Endothelial cell of umbilical vein (primary cell): Measurements from ENCODE around the gene SEMA6A. TPM values are rescaled to one million over a fixed set of nuclear protein-coding genes. Genes with fewer than 3 reads are reported as not detected.

Experiments
- BruUV-seq: library from RNA; stranded (reverse); fragments of 400-500 nt; replicated peaks from 2 replicates; lab custom pipeline; 2021; lab: Mats Ljungman, UMichigan
- CTCF ChIA-PET: fragments of 300-600, 350-600 bp; sonication (Branson Sonifier 250); formaldehyde crosslinking; loops from one replicate; lab custom pipeline; 2021; ENCODE audit warnings: antibody characterized with exemption, inconsistent platforms; lab: Charles Lee
- POLR2A ChIA-PET: fragments of 300-600, 350-600 bp; sonication (Branson Sonifier 250); formaldehyde crosslinking; loops from one replicate; lab custom pipeline; 2021; ENCODE audit warnings: antibody characterized with exemption, inconsistent platforms; lab: Charles Lee
- DNase-seq: peaks from one replicate; pipeline ENCODE4 v3.0.0-alpha.2; 2011; ENCODE audit warnings: low read depth, low spot score
- FAIRE-seq: peaks from 2 replicates; lab custom pipeline; 2011; peaks lifted over from hg19 to GRCh38; lab: Jason Lieb, UNC
- H2AFZ ChIP-seq: 2 replicates; pipeline ENCODE4 v1.6.0; 2012; ENCODE audit warnings: low read depth, low read length, control low read depth, inconsistent platforms
- H3K27ac ChIP-seq: 2 replicates; pipeline ENCODE4 v1.5.1; 2011; ENCODE audit warnings: low read depth, mild to moderate bottlenecking, control low read depth, low read length, moderate library complexity; ENCODE audit not compliant: insufficient read depth
- H3K27me3 ChIP-seq, 2 experiments: 2 replicates each; pipeline versions ENCODE4 v1.6.0 to v1.6.1; 2011; ENCODE audit warnings: low read length in 2 of 2, mixed read lengths in 1 of 2; ENCODE audit not compliant: control insufficient read depth in 2 of 2, insufficient read depth in 2 of 2
- H3K36me3 ChIP-seq, 2 experiments: 2 replicates in 1 of 2; 3 replicates in 1 of 2; pipeline ENCODE4 v1.5.1; 2011; ENCODE audit warnings: low read length in 2 of 2, mild to moderate bottlenecking in 1 of 2, moderate library complexity in 1 of 2; ENCODE audit not compliant: control insufficient read depth in 2 of 2, insufficient read depth in 2 of 2; ENCODE audit errors: extremely low read depth in 1 of 2
- H3K4me1 ChIP-seq: 3 replicates; pipeline ENCODE4 v1.5.1; 2011; ENCODE audit warnings: mild to moderate bottlenecking, low read length; ENCODE audit not compliant: control insufficient read depth, insufficient read depth; ENCODE audit errors: extremely low read depth
- H3K4me2 ChIP-seq: 2 replicates; pipeline ENCODE4 v1.6.1; 2011; ENCODE audit warnings: low read length, control low read depth, mixed read lengths; ENCODE audit not compliant: insufficient read depth
- H3K4me3 ChIP-seq, 3 experiments: fragments of 200-600 bp in 1 of 3; sonication (generic), shearing (Covaris generic) in 1 of 3; replicated peaks in 1 of 3; 2 replicates each; pipeline ENCODE4 v1.5.1; 2011 to 2016; ENCODE audit warnings: control low read depth in 3 of 3, low read length in 3 of 3, mild to moderate bottlenecking in 2 of 3, inconsistent platforms in 1 of 3, low read depth in 1 of 3, moderate library complexity in 1 of 3; ENCODE audit not compliant: insufficient read depth in 1 of 3
- H3K79me2 ChIP-seq: 2 replicates; pipeline ENCODE4 v1.6.0; 2012; ENCODE audit warnings: low read length, inconsistent platforms; ENCODE audit not compliant: control insufficient read depth, insufficient read depth
- H3K9ac ChIP-seq: replicated peaks from 2 replicates; pipeline ENCODE3; 2011; ENCODE audit warnings: low read length, control low read depth; ENCODE audit not compliant: insufficient read depth; ENCODE audit errors: extremely low read depth
- H3K9me1 ChIP-seq: replicated peaks from 3 replicates; pipeline ENCODE4 v1.6.0; 2011; ENCODE audit warnings: mild to moderate bottlenecking, low read length; ENCODE audit not compliant: control insufficient read depth, insufficient read depth; ENCODE audit errors: extremely low read depth
- H3K9me3 ChIP-seq: replicated peaks from 2 replicates; pipeline ENCODE4 v1.5.1; 2012; ENCODE audit warnings: low read length, inconsistent platforms; ENCODE audit not compliant: control insufficient read depth, insufficient read depth
- H4K20me1 ChIP-seq: replicated peaks from 2 replicates; pipeline ENCODE3; 2011; ENCODE audit warnings: mild to moderate bottlenecking, low read length; ENCODE audit not compliant: control insufficient read depth, insufficient read depth; ENCODE audit errors: extremely low read depth
- CTCF ChIP-seq, 2 donors: IDR thresholded peaks; 1 replicate in 1 of 2; 2 replicates in 1 of 2; pipeline ENCODE4 v1.5.1; 2011; ENCODE audit warnings: low read length in 2 of 2, mild to moderate bottlenecking in 2 of 2, moderate library complexity in 2 of 2, control low read depth in 1 of 2, inconsistent platforms in 1 of 2, low read depth in 1 of 2; ENCODE audit not compliant: insufficient read depth in 1 of 2; ENCODE audit errors: extremely low read depth in 1 of 2
- FOS ChIP-seq: IDR thresholded peaks from 2 replicates; pipeline ENCODE4 v1.6.1; 2011; ENCODE audit warnings: mild to moderate bottlenecking, low read length, moderate library complexity, borderline replicate concordance; ENCODE audit not compliant: insufficient read depth
- GATA2 ChIP-seq: IDR thresholded peaks from 2 replicates; pipeline ENCODE4 v1.7.0; 2011; ENCODE audit warnings: low read depth, mild to moderate bottlenecking, moderate library complexity, mixed read lengths, low read length; ENCODE audit not compliant: insufficient read length, insufficient read depth
- MAX ChIP-seq: IDR thresholded peaks from 2 replicates; pipeline ENCODE4 v1.6.1; 2011; ENCODE audit not compliant: insufficient read depth, insufficient read length
- POLR2A ChIP-seq: IDR thresholded peaks from 2 replicates; pipeline ENCODE4 v1.6.1; 2012; ENCODE audit warnings: low read depth, mild to moderate bottlenecking, control low read depth, low read length
- POLR2AphosphoS5 ChIP-seq: IDR thresholded peaks from 2 replicates; pipeline ENCODE4 v1.6.1; 2012; ENCODE audit warnings: low read depth, mild to moderate bottlenecking, control low read depth, low read length, moderate library complexity; ENCODE audit not compliant: insufficient read depth
- dilution Hi-C: fragments of 300-500 bp; cut with MboI; formaldehyde crosslinking; loops from one replicate; pipeline ENCODE4 v1.15.0; 2019; ENCODE audit warnings: low sequenced_read_pairs; ENCODE audit not compliant: extremely low pct_ligation_motif_present
- intact Hi-C: fragments of 100-400 bp; cut with micrococcal nuclease; formaldehyde crosslinking; loops from one replicate; pipeline ENCODE4 v1.10.0; 2022
- polyA plus RNA-seq, 4 experiments: library from polyadenylated mRNA; depleted of rRNA in 3 of 4; stranded (reverse) in 3 of 4; unstranded in 1 of 4; fragments of >200 nt; gene quantifications; 2 replicates each; pipeline versions ENCODE4 v1.2.1 to v1.2.3, GENCODE V29; 2011 to 2012; ENCODE audit warnings: missing spikeins in 1 of 4
- total RNA-seq: library from RNA; stranded (reverse); gene quantifications from 2 replicates; pipeline ENCODE4 v1.2.3, GENCODE V29; 2021

SEMA6A gene
- total and polyA plus RNA-seq, 2 donors (not counting 3 experiments of a cell fraction or from before 2014, with no cell fraction given) = 0.43 to 1.5 TPM

GRCh38 chr5:116442931-116443551, 131.6 kb downstream of the SEMA6A start:
- H3K79me2 ChIP-seq = no peaks in the 10 kb centered on the region
- BruUV-seq = no TSS peak
- FAIRE-seq (no peak), DNase-seq (no peak)
- H4K20me1 ChIP-seq = no peaks in the 10 kb centered on the region
- no peaks in the 10 kb centered on the region for H3K27me3 ChIP-seq
- POLR2A ChIA-PET = no interaction called here
- no peaks in the 10 kb centered on the region for H3K9me1 ChIP-seq
- H3K4me2 ChIP-seq = no peak overlapping the region
- CTCF ChIA-PET = interaction anchor here (0.6 kb wide), 1 partner anchor 205 kb away, joined by 3 read pairs; no protein-coding TSS in a partner anchor
- no peak overlapping the region for H2AFZ ChIP-seq
- no peak overlapping the region for H3K4me3 ChIP-seq
- H3K27ac ChIP-seq = no peak overlapping the region
- intact Hi-C loops = no loop called here
- H3K36me3 ChIP-seq = no peaks in the 10 kb centered on the region
- TF ChIP-seq POLR2AphosphoS5 (no peak), CTCF (IDR thresholded peaks at IDR 0.05; ENCODE audit: extremely low read depth in 1 of 2, insufficient read depth in 1 of 2, low read depth in 1 of 2, low read length in 2 of 2) (no peak), MAX (no peak), GATA2 (no peak), FOS (no peak), POLR2A (no peak)
- H3K4me1 ChIP-seq = no peaks in the 10 kb centered on the region
- H3K9ac ChIP-seq = no peak overlapping the region
- dilution Hi-C loops = no loop called here
- no peaks in the 10 kb centered on the region for H3K9me3 ChIP-seq
